Testis (tissue), 5 donors: Measurements from ENCODE around the gene JAKMIP2. TPM values are rescaled to one million over a fixed set of nuclear protein-coding genes. Genes with fewer than 3 reads are reported as not detected.
"Not testable (repeated sequence)": the region's sequence is repeated elsewhere in the genome, so short reads cannot be mapped to it uniquely, and the experiment has no call there.

Source experiments
- DNase-seq: peaks from one replicate; pipeline ENCODE4 v3.0.0-alpha.2; 2019
- H3K27ac ChIP-seq, 2 donors: fragments of 200-600 bp; sonication (generic); one replicate each; pipeline ENCODE4 v1.5.1; 2019
- H3K27me3 ChIP-seq: fragments of 200-600 bp; sonication (generic); one replicate; pipeline ENCODE4 v1.5.1; 2019
- H3K36me3 ChIP-seq: fragments of 200-600 bp; sonication (generic); one replicate; pipeline ENCODE4 v1.5.1; 2017; ENCODE audit warnings: low read depth; ENCODE audit errors: missing control alignments
- H3K4me1 ChIP-seq: fragments of 200-600 bp; sonication (generic); one replicate; pipeline ENCODE4 v1.5.1; 2019
- H3K4me3 ChIP-seq, 2 donors: fragments of 200-600 bp; sonication (generic); one replicate each; pipeline ENCODE4 v1.5.1; 2017 to 2019
- H3K9me3 ChIP-seq: fragments of 200-600 bp; sonication (generic); one replicate; pipeline ENCODE4 v1.5.1; 2017
- CTCF ChIP-seq, 3 experiments: fragments of 450-650 bp in 2 of 3; fragments of 200-600 bp in 1 of 3; sonication (generic) in 1 of 3; IDR thresholded peaks; one replicate each; pipeline ENCODE4 v1.5.1; 2016 to 2019; ENCODE audit warnings: antibody characterized with exemption in 3 of 3, mild to moderate bottlenecking in 2 of 3, moderate library complexity in 1 of 3
- POLR2A ChIP-seq: fragments of 450-650 bp; IDR thresholded peaks from one replicate; pipeline ENCODE4 v1.6.1; 2017; ENCODE audit warnings: antibody characterized with exemption, mild to moderate bottlenecking, moderate library complexity
- WGBS, 2 donors: methylation state at CpG; one replicate each; pipeline ENCODE4 v1.1.5; 2018; 5-methylcytosine and 5-hydroxymethylcytosine counted together
- intact Hi-C: fragments of 100-400 bp; cut with DNase I; formaldehyde crosslinking; loops from one replicate; pipeline ENCODE4 v1.15.1; 2023; ENCODE audit warnings: low total_unique reads
- long read RNA-seq, 2 donors: transcript quantifications; one replicate each; lab custom pipeline, GENCODE V29; 2026
- polyA plus RNA-seq: library from polyadenylated mRNA; stranded (reverse); fragments of 350-450 nt; fragmentation: Illumina TruSeq; extraction: RNeasy Lipid Tissue Mini Kit (QIAGEN cat#74804); gene quantifications from one replicate; pipeline ENCODE4 v1.2.3, GENCODE V29; 2014; ENCODE audit warnings: low read depth, low replicate concordance; ENCODE audit not compliant: insufficient read depth
- total RNA-seq, 2 donors: library from RNA; depleted of rRNA; stranded (reverse); fragments of >200 nt; gene quantifications; one replicate each; pipeline ENCODE4 v1.2.3, GENCODE V29; 2016

Gene JAKMIP2
- total RNA-seq (1 to 10 TPM; 1.7 to 7.7 TPM), polyA plus RNA-seq (3.4 TPM)
- long read RNA-seq, donor 1: 0 reads
- long read RNA-seq, donor 2, full-length matches to known transcripts: 1 of 1 reads
- long read RNA-seq, donor 2, partial matches to known transcripts: 0 of 1 reads
- long read RNA-seq, donor 2, other reads (novel, unspliced or antisense): 0 of 1 reads

- Histone ChIP-seq H3K4me3 (peak within 1 kb of the TSS; percentile 21 to 31), H3K27ac (no peak within 1 kb of the TSS), H3K36me3 (no peaks in the 10 kb centered on the region), H3K9me3 (no peaks in the 10 kb centered on the region), H3K4me1 (no peaks in the 10 kb centered on the region), H3K27me3 (no peaks in the 10 kb centered on the region)
- TF ChIP-seq POLR2A: no peak
- TF ChIP-seq CTCF (IDR thresholded peaks at IDR 0.05): no peak
- DNase-seq: peak; percentile 85
- WGBS, 2 donors: 2% methylated on average over 16 to 19 of the region's 19 CpGs
- intact Hi-C loops: no loop called here
Measured at GRCh38 chr5:147782110-147783028, at the start of gene JAKMIP2. Gene JAKMIP2, minus strand, starts transcription at chr5:147782728. Its CDS starts 110,922 bp downstream, at chr5:147671806.

- no peak for DNase-seq
- Histone ChIP-seq H3K36me3 (no peaks in the 10 kb centered on the region), H3K27me3 (no peaks in the 10 kb centered on the region), H3K4me1 (no peaks in the 10 kb centered on the region), H3K27ac (no peak within 1 kb of the TSS), H3K9me3 (no peaks in the 10 kb centered on the region), H3K4me3 (no peak within 1 kb of the TSS)
- TF ChIP-seq CTCF (IDR thresholded peaks at IDR 0.05) (no peak), POLR2A (no peak)
- WGBS, 2 donors: 89 to 95% methylated on average over 3 of the region's 3 CpGs
- intact Hi-C loops: no loop called here
Measured at GRCh38 chr5:147831465-147831864, 48.9 kb upstream of the JAKMIP2 start, which contains the start of gene SPINK1. Gene SPINK1, minus strand, starts transcription at chr5:147831671. Its CDS starts 94 bp downstream, at chr5:147831577.

- Histone ChIP-seq H3K27me3 (no peaks in the 10 kb centered on the region), H3K4me3 (no peak overlapping the region), H3K9me3 (no peaks in the 10 kb centered on the region), H3K27ac (no peak overlapping the region), H3K36me3 (no peaks in the 10 kb centered on the region), H3K4me1 (no peaks in the 10 kb centered on the region)
- DNase-seq: no peak
- intact Hi-C loops: no loop called here
- TF ChIP-seq POLR2A: no peak
- no peak for TF ChIP-seq CTCF (IDR thresholded peaks at IDR 0.05)
Measured at GRCh38 chr5:147830035-147830434, 47.5 kb upstream of the JAKMIP2 start.

GRCh38 chr5:147827017-147827416 lies 44.5 kb upstream of the JAKMIP2 start:
- H3K4me3 ChIP-seq, H3K36me3 ChIP-seq, DNase-seq, intact Hi-C loops, H3K27me3 ChIP-seq, H3K27ac ChIP-seq, H3K9me3 ChIP-seq, H3K4me1 ChIP-seq: not testable (repeated sequence)
- 87 to 94% methylated on average over 5 of the region's 5 CpGs for WGBS, 2 donors

- Histone ChIP-seq H3K27ac (no peak overlapping the region), H3K4me1 (no peaks in the 10 kb centered on the region), H3K27me3 (no peaks in the 10 kb centered on the region), H3K9me3 (no peaks in the 10 kb centered on the region), H3K36me3 (no peaks in the 10 kb centered on the region), H3K4me3 (no peak overlapping the region)
- 48 to 58% methylated on average over 2 of the region's 2 CpGs for WGBS, 2 donors
- intact Hi-C loops: no loop called here
- TF ChIP-seq CTCF (IDR thresholded peaks at IDR 0.05) (no peak), POLR2A (no peak)
- no peak for DNase-seq
Measured at GRCh38 chr5:147826361-147826760, 43.8 kb upstream of the JAKMIP2 start.
